HG03457 (cell line): ENCODE measurements around the gene PIP5K1A.
"Not testable (repeated sequence)": the region's sequence is repeated elsewhere in the genome, so short reads cannot be mapped to it uniquely, and the experiment has no call there.

ENCODE experiments used
- ATAC-seq: cut with Tn5 transposase; IDR thresholded peaks from one replicate; pipeline ENCODE4 v1.9.1; 2021; ENCODE audit warnings: moderate number of reproducible peaks; ENCODE audit not compliant: unreplicated experiment

Gene PIP5K1A

DNA sequence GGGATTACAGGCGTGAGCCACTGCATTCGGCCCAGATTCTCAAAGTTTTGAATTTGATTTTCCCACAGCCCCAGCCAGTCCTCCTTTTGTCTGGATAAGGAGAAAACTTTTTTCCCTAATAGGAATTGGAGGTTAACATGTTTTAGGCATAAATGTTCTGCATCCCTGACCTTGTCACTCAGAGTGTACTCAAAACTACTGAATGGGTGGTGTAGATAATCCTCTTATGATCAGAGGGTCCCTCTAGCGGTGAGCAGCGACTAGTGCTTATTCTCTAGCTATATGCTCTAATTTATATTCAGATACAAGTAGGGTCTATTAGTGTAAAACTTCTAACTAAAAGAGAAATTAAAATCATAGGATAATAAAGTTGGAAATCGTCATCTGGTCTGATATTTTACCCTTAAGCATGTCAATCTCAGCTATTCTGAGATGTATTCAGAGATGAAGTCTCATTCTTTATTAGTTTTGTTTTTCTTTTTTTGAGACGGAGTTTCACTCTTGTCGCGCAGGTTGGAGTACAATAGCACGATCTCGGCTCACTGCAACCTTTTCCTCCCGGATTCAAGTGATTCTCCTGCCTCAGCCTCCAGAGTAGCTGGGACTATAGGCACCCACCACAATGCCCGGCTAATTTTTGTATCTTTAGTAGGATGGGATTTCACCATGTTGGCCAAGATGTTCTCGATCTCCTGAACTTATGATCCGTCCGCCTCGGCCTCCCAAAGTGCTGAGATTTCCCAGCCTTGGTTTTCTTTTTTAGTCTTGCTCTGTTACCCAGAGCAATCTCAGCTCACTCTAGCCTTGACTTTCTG lies 53.5 kb downstream of the PIP5K1A start:
- ATAC-seq: no peak

DNA sequence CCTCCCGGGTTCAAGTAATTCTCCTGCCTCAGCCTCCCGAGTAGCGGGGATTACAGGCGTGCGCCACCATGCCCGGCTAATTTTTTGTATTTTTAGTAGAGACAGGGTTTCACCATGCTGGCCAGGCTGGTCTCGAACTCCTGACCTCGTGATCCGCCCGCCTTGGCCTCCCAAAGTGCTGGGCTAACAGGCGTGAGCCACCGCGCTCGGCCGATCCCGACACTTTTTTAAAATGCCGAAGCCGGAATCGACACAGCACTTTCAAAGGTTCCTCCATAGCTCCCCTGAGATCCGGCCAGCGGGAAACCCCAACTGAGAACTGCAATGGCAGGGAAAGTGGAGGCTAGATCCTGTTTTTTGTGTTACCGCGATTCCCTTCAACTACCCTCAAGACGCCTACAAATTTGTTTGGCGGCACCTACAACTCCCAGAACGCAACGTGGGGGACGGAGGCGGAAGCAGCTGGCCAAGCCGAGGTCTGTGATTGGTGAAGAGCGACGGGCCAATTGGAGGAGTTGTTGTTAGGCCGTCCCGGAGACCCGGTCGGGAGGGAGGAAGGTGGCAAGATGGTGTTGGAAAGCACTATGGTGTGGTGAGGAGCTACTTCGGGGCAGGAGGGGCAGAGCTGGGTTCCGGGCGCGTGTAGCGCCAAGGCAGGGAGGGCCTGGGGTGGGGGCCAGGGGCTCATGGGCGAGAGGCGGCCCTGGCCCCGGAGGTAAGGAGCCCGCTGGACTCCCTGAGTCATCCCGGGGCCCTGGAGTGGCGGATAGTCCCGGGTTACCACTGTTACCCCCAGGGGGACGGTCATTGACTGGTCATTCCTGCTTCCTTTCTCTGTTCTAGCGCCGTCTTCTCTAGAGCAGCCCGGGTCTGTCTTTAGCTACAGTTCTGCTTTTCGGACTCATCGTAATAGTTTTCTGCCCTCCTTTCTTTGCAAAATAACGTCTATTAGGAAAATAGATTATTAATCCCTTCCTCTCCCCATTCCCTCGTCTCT lies 56.2 kb downstream of the PIP5K1A start, which contains the start of gene PSMD4:
Gene PSMD4 (plus strand): TSS at position 518 of the 997 bp plus-strand sequence. CDS start 49 bp downstream, at position 567.
- peak; percentile 72 for ATAC-seq

DNA sequence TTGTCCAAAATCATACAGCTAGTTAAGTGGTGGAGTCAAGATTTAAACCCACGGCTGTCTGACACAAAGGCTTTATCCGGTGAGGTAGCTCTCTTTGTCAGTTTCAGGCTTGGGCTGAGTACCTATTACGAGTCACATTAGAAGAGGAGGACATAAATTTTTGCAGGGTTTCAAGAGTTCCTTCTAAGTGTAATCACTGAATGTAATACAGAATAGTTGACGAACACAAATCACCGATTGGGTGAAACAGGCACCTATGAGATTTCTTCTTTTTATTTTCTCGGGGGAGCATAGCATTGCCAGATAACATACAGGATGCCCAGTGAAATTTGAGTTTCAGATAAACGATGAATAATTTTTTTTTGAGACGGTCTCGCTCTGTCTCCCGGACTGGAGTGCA lies 57.0 kb downstream of the PIP5K1A start:
- ATAC-seq: no peak

DNA sequence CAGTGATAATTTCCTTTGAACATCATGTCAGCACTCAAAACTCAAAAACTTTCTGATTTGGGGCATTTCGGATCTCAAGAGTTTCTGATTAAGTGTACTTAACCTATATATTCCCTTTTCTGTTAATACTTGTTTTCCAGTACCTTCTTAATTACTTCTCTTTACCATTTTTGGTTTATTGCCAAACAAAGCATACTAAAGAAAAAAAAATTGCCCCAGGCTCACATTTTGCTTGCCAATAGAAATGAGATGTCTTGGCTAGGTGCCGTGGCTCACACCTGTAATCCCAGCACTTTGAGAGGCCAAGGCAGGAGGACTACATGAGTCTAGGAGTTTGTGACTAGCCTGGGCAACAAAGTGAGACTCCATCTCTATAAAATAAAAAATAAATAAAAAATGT lies 61.0 kb downstream of the PIP5K1A start:
- ATAC-seq: no peak

DNA sequence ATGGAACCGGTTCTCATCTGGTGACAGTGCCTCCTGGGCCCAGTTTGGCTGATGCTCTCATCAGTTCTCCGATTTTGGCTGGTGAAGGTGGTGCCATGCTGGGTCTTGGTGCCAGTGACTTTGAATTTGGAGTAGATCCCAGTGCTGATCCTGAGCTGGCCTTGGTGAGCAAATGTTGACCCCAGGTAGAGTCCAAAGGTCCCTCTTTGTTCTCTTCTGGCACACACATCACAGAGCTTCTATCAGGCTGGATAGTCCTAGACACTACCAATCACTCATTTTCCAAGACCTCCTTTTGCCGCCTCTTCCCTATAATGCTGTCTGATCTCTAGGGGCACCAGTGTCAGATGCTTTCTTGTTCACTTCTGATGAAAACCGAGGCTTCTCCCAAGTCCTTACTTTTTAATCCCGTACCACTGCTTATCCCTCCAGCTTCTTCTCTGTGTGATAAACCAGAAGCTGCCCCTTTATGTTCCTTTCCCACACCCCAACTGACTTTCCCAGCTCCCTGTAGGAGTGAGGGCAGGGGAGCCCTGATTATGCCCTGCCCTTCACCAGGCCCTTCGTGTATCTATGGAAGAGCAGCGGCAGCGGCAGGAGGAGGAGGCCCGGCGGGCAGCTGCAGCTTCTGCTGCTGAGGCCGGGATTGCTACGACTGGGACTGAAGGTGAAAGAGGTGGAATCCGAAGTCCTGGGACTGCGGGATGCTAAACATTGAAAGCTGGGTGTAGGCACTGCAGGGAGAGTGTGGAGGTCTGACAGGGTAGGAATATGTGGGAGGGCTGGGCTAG lies 67.3 kb downstream of the PIP5K1A start:
- no peak for ATAC-seq

DNA sequence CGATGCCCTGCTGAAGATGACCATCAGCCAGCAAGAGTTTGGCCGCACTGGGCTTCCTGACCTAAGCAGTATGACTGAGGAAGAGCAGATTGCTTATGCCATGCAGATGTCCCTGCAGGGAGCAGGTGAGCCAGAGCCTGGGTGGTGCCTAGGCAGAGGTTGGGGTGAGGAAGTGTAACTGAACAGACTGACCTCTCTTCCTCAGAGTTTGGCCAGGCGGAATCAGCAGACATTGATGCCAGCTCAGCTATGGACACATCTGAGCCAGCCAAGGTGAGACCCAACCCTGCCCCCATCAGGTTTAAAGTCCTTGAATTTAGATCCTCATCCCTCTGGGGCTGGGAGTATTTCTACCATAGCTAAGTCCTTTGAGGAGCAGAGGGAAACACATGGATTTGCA lies 68.0 kb downstream of the PIP5K1A start:
- no peak for ATAC-seq

DNA sequence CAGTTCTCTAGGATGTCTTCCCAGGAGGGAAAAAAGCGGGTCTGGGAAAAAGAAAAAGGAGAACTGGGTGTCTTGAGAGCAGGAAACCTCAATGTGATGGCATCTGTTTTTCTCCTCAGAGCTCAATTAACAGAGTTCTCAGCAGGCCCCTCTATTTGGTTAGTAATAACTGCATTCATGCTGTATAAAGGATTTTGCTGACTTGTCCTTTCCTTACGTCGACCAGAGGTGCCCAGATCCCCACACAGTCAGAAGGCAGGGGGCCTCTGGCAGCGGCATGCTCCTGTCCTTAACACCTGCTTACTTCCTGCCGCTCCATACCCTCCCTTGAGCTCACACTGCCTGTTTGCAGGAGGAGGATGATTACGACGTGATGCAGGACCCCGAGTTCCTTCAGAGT lies 68.5 kb downstream of the PIP5K1A start:
- no peak for ATAC-seq

DNA sequence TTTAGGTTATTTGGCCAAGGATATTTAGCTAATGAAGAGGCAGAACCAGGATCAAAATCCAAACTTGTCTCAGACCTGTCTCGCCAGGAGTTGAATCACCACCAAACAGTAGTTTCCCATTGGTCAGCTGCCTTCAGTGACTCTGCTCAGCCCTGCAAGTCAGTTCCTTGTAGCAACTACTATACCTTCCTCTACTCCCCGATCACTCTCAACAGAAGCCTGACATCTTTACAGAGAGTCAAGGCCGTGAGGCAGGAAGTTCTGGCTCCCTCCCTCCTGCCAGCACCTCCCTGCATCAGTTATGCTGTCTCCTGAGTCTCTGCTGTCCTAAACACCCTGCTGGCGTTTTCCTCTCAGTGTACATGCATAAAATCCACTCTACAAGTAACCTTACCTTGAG lies 69.4 kb downstream of the PIP5K1A start:
- ATAC-seq: no peak

DNA sequence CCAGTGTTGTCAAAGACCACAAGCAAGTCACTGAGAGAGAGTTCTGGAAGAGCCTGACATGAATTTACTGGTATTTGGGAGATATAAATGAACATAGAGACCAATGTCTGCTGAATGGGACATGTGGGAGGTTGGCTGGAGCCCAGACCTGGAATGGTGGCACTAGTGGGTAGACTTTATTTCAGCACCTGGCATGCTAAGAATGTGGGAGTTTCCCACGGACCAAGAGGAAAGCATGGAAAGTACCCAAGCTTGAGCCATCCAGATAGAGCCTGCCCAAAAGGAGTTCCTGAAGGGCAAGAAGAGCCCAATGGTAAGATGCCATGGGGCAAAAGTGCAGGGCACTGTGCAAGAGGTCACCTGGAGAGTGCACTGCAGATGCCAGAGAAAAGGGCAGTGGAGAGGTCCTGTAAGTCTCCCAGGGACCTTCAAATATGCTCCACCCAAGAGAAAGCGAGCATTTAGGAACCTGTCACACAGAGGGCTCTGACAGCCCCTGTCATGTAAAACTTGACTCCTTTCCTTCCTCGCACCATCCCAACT lies 75.6 kb downstream of the PIP5K1A start:
- no peak for ATAC-seq

DNA sequence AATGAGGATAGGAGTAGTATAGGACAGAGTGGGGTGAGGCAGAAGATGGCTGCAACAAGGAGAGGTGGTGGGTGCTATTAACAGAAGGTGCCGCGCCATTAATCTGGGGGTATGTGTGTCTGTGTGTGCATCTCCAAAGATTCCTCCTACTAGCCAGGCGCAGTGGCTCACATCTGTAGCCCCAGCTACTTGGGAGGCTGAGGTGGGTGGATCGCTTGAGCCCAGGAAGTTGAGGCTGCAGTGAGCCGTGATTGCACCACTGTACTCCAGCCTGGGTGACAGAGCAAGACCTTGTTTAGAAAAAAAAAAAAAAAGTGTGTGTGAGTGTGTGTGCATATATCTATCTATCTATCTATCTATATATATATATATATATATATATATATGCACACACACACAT lies 77.0 kb downstream of the PIP5K1A start:
- ATAC-seq: not testable (repeated sequence)

DNA sequence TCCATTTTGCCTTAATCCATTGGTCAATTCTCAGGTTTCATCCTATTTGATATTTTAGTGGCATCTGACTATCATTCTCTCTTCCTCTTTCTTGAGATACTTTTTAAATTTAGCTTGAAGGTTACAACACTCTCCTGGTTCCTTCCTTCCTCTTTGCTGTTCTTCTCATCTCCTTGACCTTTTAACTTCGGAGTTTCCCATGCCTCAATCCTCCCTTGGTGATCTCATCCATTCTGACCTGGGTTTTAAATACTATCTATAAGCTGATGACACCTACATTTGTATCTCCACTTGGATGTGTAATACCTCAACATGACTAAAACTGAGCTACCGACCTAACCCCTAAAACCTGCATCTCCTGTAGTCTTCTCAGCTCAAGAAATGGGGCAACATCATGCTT lies 78.9 kb downstream of the PIP5K1A start:
- ATAC-seq: no peak

DNA sequence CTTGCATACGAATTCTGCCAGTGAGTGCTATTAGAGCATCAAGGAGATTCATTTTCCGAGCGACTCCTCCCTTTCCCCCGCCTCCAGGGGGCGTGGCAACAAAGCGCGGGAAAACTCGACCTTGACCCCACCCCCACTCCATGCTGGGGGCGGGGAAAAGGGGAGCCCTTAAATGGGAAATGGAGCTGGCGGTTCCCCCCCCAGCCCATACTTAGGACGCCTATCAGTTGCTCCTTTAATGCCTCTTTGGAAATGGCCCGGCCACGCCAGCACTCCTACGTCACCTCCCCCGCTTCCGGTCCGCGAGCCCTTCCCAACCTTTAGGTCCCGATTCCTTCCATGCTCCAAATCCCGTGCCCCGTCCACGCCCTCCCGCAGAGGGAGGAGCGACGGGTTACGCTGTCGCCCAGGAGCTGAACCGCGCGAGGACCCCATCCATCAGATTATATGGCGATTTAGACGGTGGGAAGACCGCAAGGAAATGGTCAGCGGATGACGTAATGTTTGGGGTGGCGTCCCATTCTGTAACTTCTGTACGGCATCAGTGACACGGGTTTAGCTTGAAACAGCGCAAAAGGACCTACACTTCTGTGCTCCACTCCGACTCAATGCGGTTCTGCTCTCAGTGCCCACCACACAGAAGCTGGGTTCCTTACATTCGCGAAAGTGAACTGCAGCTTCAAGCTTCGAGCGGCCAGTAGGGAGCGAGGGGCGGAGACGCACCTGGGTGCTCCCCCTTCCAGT lies 83.0 kb downstream of the PIP5K1A start:
- ATAC-seq: peak; percentile 24

DNA sequence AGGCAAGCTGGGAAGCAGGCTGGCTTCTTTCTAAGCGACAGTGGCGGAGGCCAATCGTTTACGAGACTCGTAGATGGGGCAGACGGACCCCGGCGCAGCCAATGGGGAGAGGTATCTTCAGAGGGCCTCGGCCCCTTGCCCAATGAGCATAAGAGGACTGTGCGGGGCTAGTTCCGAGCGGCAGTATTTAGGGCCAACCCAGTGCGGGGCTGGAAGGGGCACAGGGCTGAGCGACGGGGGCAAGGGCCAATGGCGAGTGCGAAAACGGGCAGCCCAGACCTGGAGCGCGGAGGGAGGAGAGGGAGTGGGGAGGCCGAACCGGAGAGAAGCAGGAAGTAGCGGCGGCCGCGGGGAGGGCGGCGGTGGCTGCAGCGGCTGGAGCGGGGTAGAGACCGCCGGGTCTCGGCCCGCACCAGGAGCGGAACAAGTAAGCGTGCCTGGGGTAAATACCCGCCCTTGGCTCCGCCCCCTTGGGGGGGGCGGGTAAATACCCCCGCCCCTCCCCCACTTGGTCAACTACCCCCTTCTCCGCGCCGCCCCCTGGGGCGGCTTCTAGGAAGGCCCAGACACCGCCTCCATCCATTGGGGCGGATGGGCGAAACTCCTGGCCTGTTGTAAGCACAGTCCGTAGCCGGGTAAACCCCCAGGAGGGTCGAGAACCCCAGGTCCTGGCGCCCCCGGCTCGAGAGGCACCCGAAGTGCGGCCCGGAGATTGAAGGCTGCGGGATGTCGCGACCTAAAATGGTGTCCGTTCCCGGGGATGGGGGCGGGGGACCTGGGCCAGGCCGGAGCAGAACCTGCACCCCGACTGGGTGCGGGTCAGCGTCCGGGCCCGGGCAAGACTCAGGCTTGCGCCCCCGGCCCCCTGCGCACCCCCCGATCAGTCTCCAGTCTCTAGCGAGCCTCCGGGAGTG lies 83.9 kb downstream of the PIP5K1A start, which contains the start of gene ZNF687:
Gene ZNF687 (plus strand): TSS at position 331 of the 914 bp plus-strand sequence. CDS start 3,993 bp downstream, outside the sequence.
- ATAC-seq: peak; percentile 80

DNA sequence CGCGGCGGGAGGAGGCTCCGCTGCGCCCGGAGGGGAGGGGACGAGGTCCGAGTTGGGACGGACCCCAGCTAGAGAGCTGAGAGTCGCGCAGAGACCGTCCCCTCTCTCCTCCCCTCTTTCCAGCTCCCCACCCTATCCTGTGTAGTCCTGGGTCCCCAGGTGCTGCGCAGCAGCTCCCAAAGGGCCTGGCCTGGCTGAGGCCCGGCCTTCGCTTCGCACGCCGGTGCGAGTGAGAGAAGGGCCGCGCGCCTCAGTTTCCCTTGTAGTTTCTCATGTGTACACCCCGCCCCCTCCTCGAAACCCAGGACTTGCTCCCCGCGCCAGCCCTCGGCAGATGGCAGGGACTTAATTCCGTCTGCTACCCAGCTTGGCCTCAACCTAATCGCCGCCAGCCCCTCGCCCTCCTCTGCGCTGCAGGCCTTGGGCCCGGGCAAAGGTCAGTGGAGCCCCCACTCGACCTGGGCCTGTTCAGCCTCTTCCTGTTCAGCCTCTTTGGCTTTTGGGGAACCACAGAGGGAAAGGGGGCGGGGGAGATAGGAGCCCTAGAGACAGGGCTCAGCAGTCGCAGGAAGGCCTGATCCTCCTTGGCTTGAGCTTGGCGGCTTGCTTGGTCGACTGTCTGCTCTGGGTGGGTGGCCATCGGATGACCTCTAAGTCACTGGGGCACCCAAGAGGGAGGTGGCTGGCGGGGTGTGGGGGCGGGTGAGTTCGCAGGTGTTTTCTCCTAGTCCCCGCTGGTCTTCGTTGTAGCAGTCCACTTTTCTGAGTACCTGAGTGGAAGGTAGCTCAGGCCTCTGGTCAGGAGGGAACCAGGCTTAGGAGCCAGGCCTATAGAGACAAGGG lies 84.8 kb downstream of the PIP5K1A start:
- no peak for ATAC-seq

DNA sequence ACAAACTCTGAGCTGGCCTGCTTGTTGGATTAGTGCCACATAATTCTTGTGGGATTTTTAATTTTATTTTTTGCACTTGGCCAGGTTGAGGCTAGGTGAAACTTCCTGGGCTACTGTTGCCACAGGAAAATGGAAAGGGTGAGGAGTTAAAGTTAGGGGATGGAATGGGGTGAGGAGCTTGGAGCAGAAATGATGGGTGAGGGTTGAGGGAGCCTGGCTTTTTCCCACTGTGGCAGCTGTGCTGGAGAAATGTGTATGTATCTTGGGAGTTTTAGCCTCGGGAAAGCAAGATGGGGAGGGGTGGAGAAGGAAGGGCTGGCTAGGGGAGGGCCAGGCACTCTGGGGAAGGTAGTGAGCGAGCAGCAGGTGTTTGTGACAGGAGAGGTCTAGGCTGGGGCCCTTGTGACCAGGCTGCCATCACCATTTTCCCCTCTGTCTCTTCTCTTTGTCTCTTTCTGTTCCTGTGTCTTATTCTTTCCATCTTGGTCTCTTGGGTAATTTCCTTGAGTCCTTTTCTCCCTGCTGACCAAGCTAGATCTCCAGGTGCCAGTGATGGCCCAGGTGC lies 85.7 kb downstream of the PIP5K1A start:
- no peak for ATAC-seq

DNA sequence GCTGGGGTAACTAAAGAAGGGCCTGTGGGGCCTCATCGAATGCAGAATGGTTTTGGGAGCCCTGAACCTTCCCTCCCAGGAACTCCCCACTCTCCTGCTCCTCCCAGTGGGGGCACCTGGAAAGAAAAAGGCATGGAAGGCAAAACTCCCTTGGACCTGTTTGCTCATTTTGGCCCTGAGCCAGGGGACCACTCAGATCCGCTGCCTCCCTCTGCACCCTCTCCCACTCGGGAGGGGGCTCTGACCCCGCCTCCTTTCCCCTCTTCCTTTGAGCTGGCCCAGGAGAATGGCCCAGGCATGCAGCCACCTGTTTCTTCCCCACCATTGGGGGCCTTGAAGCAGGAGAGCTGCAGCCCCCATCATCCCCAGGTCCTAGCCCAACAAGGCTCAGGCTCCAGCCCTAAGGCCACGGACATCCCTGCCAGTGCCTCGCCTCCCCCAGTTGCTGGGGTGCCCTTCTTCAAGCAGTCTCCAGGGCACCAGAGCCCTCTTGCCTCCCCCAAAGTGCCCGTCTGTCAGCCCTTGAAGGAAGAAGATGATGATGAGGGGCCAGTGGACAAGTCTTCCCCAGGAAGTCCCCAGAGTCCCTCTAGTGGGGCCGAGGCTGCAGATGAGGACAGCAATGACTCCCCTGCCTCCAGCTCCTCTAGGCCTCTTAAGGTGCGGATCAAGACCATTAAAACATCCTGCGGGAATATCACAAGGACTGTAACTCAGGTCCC lies 88.4 kb downstream of the PIP5K1A start:
- ATAC-seq: no peak

DNA sequence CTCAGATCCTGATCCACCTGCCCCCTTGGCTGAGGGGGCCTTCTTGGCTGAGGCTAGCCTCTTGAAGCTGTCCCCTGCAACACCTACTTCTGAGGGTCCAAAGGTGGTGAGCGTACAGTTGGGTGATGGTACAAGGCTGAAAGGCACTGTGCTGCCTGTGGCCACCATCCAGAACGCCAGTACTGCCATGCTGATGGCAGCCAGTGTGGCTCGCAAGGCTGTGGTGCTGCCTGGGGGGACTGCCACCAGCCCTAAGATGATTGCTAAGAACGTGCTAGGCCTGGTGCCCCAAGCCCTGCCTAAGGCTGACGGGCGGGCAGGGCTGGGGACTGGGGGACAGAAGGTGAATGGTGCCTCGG lies 89.0 kb downstream of the PIP5K1A start:
- no peak for ATAC-seq
